K562 (cell line): ENCODE measurements around the gene KRT24. TPM values are rescaled to one million over a fixed set of nuclear protein-coding genes. Genes with fewer than 3 reads are reported as not detected.

ENCODE experiments used
- ATF6 ChIP-seq: sonication (generic); formaldehyde crosslinking; IDR thresholded peaks from 2 replicates; pipeline ENCODE4 v1.4.0; 2020; ENCODE audit warnings: mild to moderate bottlenecking, missing genetic modification reagents
- HOMEZ ChIP-seq: fragments of 250-450 bp; sonication (Bioruptor Pico); IDR thresholded peaks from 2 replicates; pipeline ENCODE4 v1.4.0; 2020; ENCODE audit warnings: mild to moderate bottlenecking, moderate library complexity
- MED1 ChIP-seq: sonication (generic); formaldehyde crosslinking; IDR thresholded peaks from 2 replicates; pipeline ENCODE4 v1.8.1; 2023; ENCODE audit warnings: missing genetic modification reagents, borderline replicate concordance
- SIX5 ChIP-seq, 2 experiments: IDR thresholded peaks; 2 replicates each; pipeline ENCODE4 v1.6.1; 2011; ENCODE audit warnings: low read length in 2 of 2, borderline replicate concordance in 1 of 2, low read depth in 1 of 2, mild to moderate bottlenecking in 1 of 2, moderate library complexity in 1 of 2; ENCODE audit not compliant: insufficient read depth in 1 of 2
- ZNF584 ChIP-seq: fragments of 200-800 bp; sonication (Bioruptor generic); IDR thresholded peaks from 2 replicates; pipeline ENCODE4 v1.6.1; 2016; ENCODE audit warnings: low read depth, mild to moderate bottlenecking, missing genetic modification characterization, missing compliant biosample characterization
- polyA plus RNA-seq, 8 experiments: library from polyadenylated mRNA; depleted of rRNA in 4 of 8; stranded (reverse) in 5 of 8; unstranded in 3 of 8; fragments of >200 nt; fragmentation: Nextera tagmentation in 2 of 8; fragmentation: Illumina TruSeq in 1 of 8; extraction: Ambion mirVana in 2 of 8; extraction: Trizol in 1 of 8; gene quantifications; 2 replicates each; pipeline versions ENCODE4 v1.2.1 to v1.2.3, GENCODE V29; 2011 to 2014; ENCODE audit warnings: inconsistent platforms in 1 of 8, missing spikeins in 1 of 8
- total RNA-seq, 7 experiments: library from RNA; depleted of rRNA in 6 of 7; stranded (reverse); fragments of >200 nt in 6 of 7; fragmentation: Illumina TruSeq in 2 of 7; extraction: Trizol in 2 of 7; gene quantifications; 2 replicates each; pipeline versions ENCODE4 v1.2.1 to v1.2.3, GENCODE V29; 2011 to 2021; ENCODE audit warnings: low replicate concordance in 1 of 7
- TF ChIP-seq, protein P1 (sequence below): fragments of 200-400 bp; formaldehyde crosslinking; IDR thresholded peaks from 2 replicates; pipeline ENCODE4 v1.6.1; 2017; ENCODE audit warnings: mild to moderate bottlenecking, low read depth, low read length, moderate library complexity
- TF ChIP-seq, protein P2 (sequence below): sonication (generic); IDR thresholded peaks from 2 replicates; pipeline ENCODE4 v1.6.1; 2016
- TF ChIP-seq, protein P3 (sequence below): fragments of 450-650 bp; IDR thresholded peaks from 2 replicates; pipeline ENCODE4 v1.6.1; 2016; ENCODE audit warnings: mild to moderate bottlenecking, moderate library complexity

Gene KRT24
- total and polyA plus RNA-seq, 9 of the 15 experiments (the other 6 are each of a cell fraction or from before 2014, with no cell fraction given): not detected

- TF ChIP-seq MED1 (no peak), ATF6 (CRISPR knock-in tag) (no peak), HOMEZ (no peak), ZNF584 (CRISPR knock-in tag) (peak; percentile 60; the same call in 1 of the 2 replicates), SIX5 (IDR thresholded peaks at IDR 0.05; ENCODE audit: borderline replicate concordance in 1 of 2, insufficient read depth in 1 of 2, low read depth in 1 of 2, low read length in 2 of 2) (no peak)
- TF ChIP-seq, protein P1, sequence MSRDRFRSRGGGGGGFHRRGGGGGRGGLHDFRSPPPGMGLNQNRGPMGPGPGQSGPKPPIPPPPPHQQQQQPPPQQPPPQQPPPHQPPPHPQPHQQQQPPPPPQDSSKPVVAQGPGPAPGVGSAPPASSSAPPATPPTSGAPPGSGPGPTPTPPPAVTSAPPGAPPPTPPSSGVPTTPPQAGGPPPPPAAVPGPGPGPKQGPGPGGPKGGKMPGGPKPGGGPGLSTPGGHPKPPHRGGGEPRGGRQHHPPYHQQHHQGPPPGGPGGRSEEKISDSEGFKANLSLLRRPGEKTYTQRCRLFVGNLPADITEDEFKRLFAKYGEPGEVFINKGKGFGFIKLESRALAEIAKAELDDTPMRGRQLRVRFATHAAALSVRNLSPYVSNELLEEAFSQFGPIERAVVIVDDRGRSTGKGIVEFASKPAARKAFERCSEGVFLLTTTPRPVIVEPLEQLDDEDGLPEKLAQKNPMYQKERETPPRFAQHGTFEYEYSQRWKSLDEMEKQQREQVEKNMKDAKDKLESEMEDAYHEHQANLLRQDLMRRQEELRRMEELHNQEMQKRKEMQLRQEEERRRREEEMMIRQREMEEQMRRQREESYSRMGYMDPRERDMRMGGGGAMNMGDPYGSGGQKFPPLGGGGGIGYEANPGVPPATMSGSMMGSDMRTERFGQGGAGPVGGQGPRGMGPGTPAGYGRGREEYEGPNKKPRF: no peak
- TF ChIP-seq, protein P2, sequence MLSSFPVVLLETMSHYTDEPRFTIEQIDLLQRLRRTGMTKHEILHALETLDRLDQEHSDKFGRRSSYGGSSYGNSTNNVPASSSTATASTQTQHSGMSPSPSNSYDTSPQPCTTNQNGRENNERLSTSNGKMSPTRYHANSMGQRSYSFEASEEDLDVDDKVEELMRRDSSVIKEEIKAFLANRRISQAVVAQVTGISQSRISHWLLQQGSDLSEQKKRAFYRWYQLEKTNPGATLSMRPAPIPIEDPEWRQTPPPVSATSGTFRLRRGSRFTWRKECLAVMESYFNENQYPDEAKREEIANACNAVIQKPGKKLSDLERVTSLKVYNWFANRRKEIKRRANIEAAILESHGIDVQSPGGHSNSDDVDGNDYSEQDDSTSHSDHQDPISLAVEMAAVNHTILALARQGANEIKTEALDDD: 0 out of 2 replicates have a peak, but pooled peaks have one; percentile 8
- TF ChIP-seq, protein P3, sequence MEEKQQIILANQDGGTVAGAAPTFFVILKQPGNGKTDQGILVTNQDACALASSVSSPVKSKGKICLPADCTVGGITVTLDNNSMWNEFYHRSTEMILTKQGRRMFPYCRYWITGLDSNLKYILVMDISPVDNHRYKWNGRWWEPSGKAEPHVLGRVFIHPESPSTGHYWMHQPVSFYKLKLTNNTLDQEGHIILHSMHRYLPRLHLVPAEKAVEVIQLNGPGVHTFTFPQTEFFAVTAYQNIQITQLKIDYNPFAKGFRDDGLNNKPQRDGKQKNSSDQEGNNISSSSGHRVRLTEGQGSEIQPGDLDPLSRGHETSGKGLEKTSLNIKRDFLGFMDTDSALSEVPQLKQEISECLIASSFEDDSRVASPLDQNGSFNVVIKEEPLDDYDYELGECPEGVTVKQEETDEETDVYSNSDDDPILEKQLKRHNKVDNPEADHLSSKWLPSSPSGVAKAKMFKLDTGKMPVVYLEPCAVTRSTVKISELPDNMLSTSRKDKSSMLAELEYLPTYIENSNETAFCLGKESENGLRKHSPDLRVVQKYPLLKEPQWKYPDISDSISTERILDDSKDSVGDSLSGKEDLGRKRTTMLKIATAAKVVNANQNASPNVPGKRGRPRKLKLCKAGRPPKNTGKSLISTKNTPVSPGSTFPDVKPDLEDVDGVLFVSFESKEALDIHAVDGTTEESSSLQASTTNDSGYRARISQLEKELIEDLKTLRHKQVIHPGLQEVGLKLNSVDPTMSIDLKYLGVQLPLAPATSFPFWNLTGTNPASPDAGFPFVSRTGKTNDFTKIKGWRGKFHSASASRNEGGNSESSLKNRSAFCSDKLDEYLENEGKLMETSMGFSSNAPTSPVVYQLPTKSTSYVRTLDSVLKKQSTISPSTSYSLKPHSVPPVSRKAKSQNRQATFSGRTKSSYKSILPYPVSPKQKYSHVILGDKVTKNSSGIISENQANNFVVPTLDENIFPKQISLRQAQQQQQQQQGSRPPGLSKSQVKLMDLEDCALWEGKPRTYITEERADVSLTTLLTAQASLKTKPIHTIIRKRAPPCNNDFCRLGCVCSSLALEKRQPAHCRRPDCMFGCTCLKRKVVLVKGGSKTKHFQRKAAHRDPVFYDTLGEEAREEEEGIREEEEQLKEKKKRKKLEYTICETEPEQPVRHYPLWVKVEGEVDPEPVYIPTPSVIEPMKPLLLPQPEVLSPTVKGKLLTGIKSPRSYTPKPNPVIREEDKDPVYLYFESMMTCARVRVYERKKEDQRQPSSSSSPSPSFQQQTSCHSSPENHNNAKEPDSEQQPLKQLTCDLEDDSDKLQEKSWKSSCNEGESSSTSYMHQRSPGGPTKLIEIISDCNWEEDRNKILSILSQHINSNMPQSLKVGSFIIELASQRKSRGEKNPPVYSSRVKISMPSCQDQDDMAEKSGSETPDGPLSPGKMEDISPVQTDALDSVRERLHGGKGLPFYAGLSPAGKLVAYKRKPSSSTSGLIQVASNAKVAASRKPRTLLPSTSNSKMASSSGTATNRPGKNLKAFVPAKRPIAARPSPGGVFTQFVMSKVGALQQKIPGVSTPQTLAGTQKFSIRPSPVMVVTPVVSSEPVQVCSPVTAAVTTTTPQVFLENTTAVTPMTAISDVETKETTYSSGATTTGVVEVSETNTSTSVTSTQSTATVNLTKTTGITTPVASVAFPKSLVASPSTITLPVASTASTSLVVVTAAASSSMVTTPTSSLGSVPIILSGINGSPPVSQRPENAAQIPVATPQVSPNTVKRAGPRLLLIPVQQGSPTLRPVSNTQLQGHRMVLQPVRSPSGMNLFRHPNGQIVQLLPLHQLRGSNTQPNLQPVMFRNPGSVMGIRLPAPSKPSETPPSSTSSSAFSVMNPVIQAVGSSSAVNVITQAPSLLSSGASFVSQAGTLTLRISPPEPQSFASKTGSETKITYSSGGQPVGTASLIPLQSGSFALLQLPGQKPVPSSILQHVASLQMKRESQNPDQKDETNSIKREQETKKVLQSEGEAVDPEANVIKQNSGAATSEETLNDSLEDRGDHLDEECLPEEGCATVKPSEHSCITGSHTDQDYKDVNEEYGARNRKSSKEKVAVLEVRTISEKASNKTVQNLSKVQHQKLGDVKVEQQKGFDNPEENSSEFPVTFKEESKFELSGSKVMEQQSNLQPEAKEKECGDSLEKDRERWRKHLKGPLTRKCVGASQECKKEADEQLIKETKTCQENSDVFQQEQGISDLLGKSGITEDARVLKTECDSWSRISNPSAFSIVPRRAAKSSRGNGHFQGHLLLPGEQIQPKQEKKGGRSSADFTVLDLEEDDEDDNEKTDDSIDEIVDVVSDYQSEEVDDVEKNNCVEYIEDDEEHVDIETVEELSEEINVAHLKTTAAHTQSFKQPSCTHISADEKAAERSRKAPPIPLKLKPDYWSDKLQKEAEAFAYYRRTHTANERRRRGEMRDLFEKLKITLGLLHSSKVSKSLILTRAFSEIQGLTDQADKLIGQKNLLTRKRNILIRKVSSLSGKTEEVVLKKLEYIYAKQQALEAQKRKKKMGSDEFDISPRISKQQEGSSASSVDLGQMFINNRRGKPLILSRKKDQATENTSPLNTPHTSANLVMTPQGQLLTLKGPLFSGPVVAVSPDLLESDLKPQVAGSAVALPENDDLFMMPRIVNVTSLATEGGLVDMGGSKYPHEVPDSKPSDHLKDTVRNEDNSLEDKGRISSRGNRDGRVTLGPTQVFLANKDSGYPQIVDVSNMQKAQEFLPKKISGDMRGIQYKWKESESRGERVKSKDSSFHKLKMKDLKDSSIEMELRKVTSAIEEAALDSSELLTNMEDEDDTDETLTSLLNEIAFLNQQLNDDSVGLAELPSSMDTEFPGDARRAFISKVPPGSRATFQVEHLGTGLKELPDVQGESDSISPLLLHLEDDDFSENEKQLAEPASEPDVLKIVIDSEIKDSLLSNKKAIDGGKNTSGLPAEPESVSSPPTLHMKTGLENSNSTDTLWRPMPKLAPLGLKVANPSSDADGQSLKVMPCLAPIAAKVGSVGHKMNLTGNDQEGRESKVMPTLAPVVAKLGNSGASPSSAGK: peak; percentile 73
Observed at GRCh38 chr17:40738553-40738952, 35.0 kb upstream of the KRT24 start (continued).
